Lower lobe of right lung (tissue), 2 donors: ENCODE data around the gene PIERCE2. TPM values are rescaled to one million over a fixed set of nuclear protein-coding genes. Genes with fewer than 3 reads are reported as not detected.
A peak's percentile ranks its signal among the peaks of the same experiment; 100 is the strongest.

Experiments
- ATAC-seq, 2 donors: fragments of 200-7000 bp; cut with Tn5 transposase; one replicate each; pipeline ENCODE4 v1.9.1; 2020 to 2022; ENCODE audit warnings: mild to moderate bottlenecking in 2 of 2, moderate library complexity in 2 of 2
- DNase-seq: peaks from one replicate; pipeline ENCODE4 v3.0.0-alpha.2; 2020
- H3K27ac ChIP-seq: fragments of 200-600 bp; one replicate; pipeline ENCODE4 v1.8.0; 2022
- H3K27me3 ChIP-seq: fragments of 200-600 bp; one replicate; pipeline ENCODE4 v1.8.0; 2022; ENCODE audit warnings: low read depth
- H3K36me3 ChIP-seq: fragments of 200-600 bp; one replicate; pipeline ENCODE4 v1.8.0; 2022; ENCODE audit warnings: mild to moderate bottlenecking
- H3K4me1 ChIP-seq: fragments of 200-600 bp; one replicate; pipeline ENCODE4 v1.8.0; 2022
- H3K4me3 ChIP-seq: fragments of 200-600 bp; one replicate; pipeline ENCODE4 v1.8.0; 2022; ENCODE audit warnings: mild to moderate bottlenecking
- H3K9me3 ChIP-seq: fragments of 200-600 bp; one replicate; pipeline ENCODE4 v1.8.0; 2022
- CTCF ChIP-seq: fragments of 200-600 bp; IDR thresholded peaks from one replicate; pipeline ENCODE4 v1.8.0; 2022; ENCODE audit warnings: antibody characterized with exemption, mild to moderate bottlenecking
- intact Hi-C: fragments of 100-400 bp; cut with DNase I; formaldehyde crosslinking; loops from one replicate; pipeline ENCODE4 v1.11.0; 2022
- microRNA-seq: library from miRNA; unstranded; fragments of <30 nt; microRNA quantifications from one replicate; pipeline ENCODE4 v1.2.0, GENCODE V29; 2020; ENCODE audit warnings: borderline number of aligned reads
- total RNA-seq: library from RNA; stranded (reverse); fragmentation: NEBNext Ultra II Directional; extraction: Animal tissue kit (Norgen Biotek cat#: 25700); gene quantifications from one replicate; pipeline ENCODE4 v1.2.1, GENCODE V29; 2021
- donor health status: DM: no; HTN: yes; CAD: no; lungs with severe emphysema.

The PIERCE2 gene
- total RNA-seq, 1 donor from 2014 or later, result 2.7 TPM

DNA sequence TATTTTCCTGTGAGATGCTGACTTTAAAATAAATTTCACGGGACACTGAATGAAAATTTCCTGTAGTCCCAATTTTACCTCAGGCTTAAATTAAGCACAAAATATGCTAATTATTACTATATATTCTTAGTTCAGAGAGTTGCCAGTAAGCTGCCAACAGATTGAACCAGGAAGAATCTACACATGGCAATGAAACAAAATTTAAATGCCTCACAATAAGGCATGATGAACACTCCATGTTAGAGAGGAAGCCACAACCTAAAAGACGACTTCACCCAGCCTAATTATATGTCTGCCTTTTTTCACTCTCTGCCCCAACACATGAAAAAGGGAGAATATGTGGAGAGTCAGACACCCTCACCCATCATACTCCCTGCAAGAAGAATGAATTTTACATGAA lies 60.0 kb downstream of the PIERCE2 start:
- no peak overlapping the region for H3K4me3 ChIP-seq
- intact Hi-C loops, result no loop called here
- ATAC-seq, result no peak

More for the DNA sequence above, 60.0 kb downstream of the PIERCE2 start:
- no peaks in the 10 kb centered on the region for H3K9me3 ChIP-seq
- H3K27ac ChIP-seq, result no peak overlapping the region
- no peak for TF ChIP-seq CTCF
- no peaks in the 10 kb centered on the region for H3K27me3 ChIP-seq
- H3K36me3 ChIP-seq, result no peaks in the 10 kb centered on the region
- DNase-seq, result no peak
- no peaks in the 10 kb centered on the region for H3K4me1 ChIP-seq

Small RNAs within 50 kb of the gene (microRNA-seq; reads per million reads assigned to microRNA genes)
- 72.4 reads per million, percentile 45 among the genes with 10 or more reads in this experiment for gene MIR628

Other genes starting within 250 kb of the PIERCE2 start
- 64.6 TPM for gene RSL24D1, start 211.6 kb upstream of the PIERCE2 start, total RNA-seq
- gene RAB27A, start 118.7 kb upstream of the PIERCE2 start, total RNA-seq, result 63.4 TPM
- 13.8 TPM for gene PIGBOS1, start 89.4 kb upstream of the PIERCE2 start, total RNA-seq
- gene PIGB, start 89.3 kb upstream of the PIERCE2 start, total RNA-seq, result 14.4 TPM
- 104 TPM for gene CCPG1, start 136 bp upstream of the PIERCE2 start, total RNA-seq
- 5.8 TPM for gene DNAAF4, start 99.7 kb downstream of the PIERCE2 start, total RNA-seq
- gene PYGO1, start 179.8 kb downstream of the PIERCE2 start, total RNA-seq, result 8.7 TPM